Hepatocyte (in vitro differentiated cells): ENCODE data around the gene CLSTN1.

Source experiments
- CTCF ChIP-seq: fragments of 200-600 bp; sonication (generic); IDR thresholded peaks from 2 replicates; pipeline ENCODE4 v1.5.1; 2016; ENCODE audit warnings: antibody characterized with exemption, mild to moderate bottlenecking; ENCODE audit not compliant: poor library complexity
- EZH2 ChIP-seq: fragments of 200-600 bp; sonication (generic); IDR thresholded peaks from 2 replicates; pipeline ENCODE4 v1.6.1; 2016; ENCODE audit warnings: antibody characterized with exemption, mild to moderate bottlenecking, borderline replicate concordance
- EZH2phosphoT487 ChIP-seq: fragments of 200-600 bp; sonication (generic); IDR thresholded peaks from one replicate; pipeline ENCODE4 v1.6.1; 2018; ENCODE audit warnings: antibody characterized with exemption, mild to moderate bottlenecking, low read depth, moderate library complexity; ENCODE audit not compliant: unreplicated experiment, severe bottlenecking

GRCh38 chr1:9845914-9846313 lies 22.1 kb upstream of the CLSTN1 start:
- TF ChIP-seq CTCF (no peak), EZH2phosphoT487 (no peak), EZH2 (no peak)
